ENCODE results near the gene ZNF136.
A peak's percentile ranks its signal among the peaks of the same experiment; 100 is the strongest.

The ZNF136 gene

GRCh38 chr19:12139885-12140544 is 22.9 kb upstream of the ZNF136 start, which contains the start of gene ZNF20:
Gene ZNF20 (minus strand): TSS chr19:12140350. CDS start chr19:12140182, 168 bp downstream.
- Histone ChIP-seq H3K27ac (replicated peaks; ENCODE audit: low read length) (peak within 1 kb of the TSS; percentile 83), H3K14ac (ENCODE audit: low read length) (no peak within 1 kb of the TSS), H3K18ac (ENCODE audit: low read length) (peak within 1 kb of the TSS; percentile 96), H3K27me3 (ENCODE audit: control insufficient read depth in 3 of 3, insufficient read depth in 3 of 3, low read depth in 1 of 3, low read length in 3 of 3) (no peaks in the 10 kb centered on the region), H3K4me1 (ENCODE audit: control insufficient read depth in 2 of 2, insufficient read depth in 1 of 2, low read depth in 1 of 2, low read length in 2 of 2) (peaks cover 7 to 8% of the 10 kb centered on the region in 2 donors), H2BK12ac (ENCODE audit: low read length) (no peak within 1 kb of the TSS), H4K91ac (ENCODE audit: low read depth, low read length, poor library complexity) (no peak within 1 kb of the TSS), H3K4me2 (ENCODE audit: insufficient read depth, low read length, poor library complexity, severe bottlenecking) (peak within 1 kb of the TSS; percentile 50), H2BK15ac (ENCODE audit: low read length) (no peak within 1 kb of the TSS), H3K23ac (ENCODE audit: low read depth, low read length, poor library complexity) (peak within 1 kb of the TSS; percentile 52), H2BK120ac (ENCODE audit: low read depth, low read length) (no peak within 1 kb of the TSS), H3K9ac (ENCODE audit: low read depth, low read length, poor library complexity) (peak within 1 kb of the TSS; percentile 87), H2AK5ac (ENCODE audit: low read depth, low read length) (peak within 1 kb of the TSS; percentile 58), H3K36me3 (replicated peaks in 1 of 2; ENCODE audit: control insufficient read depth in 2 of 2, insufficient read depth in 2 of 2, low read length in 2 of 2) (peaks cover 30 to 80% of the 10 kb centered on the region in 2 donors), H4K8ac (ENCODE audit: low read depth, low read length) (no peak within 1 kb of the TSS), H3K9me3 (replicated peaks in 1 of 2; ENCODE audit: control insufficient read depth in 2 of 2, insufficient read depth in 1 of 2, low read depth in 1 of 2, low read length in 2 of 2) (peaks cover 26 to 65% of the 10 kb centered on the region in 2 donors), H2AFZ (ENCODE audit: low read length) (peak within 1 kb of the TSS; percentile 90), H3K4me3 (ENCODE audit: low read length in 2 of 2) (peak within 1 kb of the TSS; percentile 87), H3K4ac (ENCODE audit: low read length) (peak within 1 kb of the TSS; percentile 58), H3K79me1 (ENCODE audit: low read depth, low read length) (no peaks in the 10 kb centered on the region), H2BK5ac (ENCODE audit: low read length) (peak within 1 kb of the TSS; percentile 21)
- DNase-seq (ENCODE audit: low spot score) = peak; percentile 91
- WGBS, 2 donors (ENCODE audit: extremely low coverage in 2 of 2, insufficient read length in 2 of 2, insufficient replicate concordance in 1 of 2) = no CpG with 5 or more reads among the region's 49 CpGs

- no peak overlapping the region for H2BK120ac ChIP-seq (ENCODE audit: low read depth, low read length)
- no peak overlapping the region for H2BK12ac ChIP-seq (ENCODE audit: low read length)
- no peak overlapping the region for H3K9ac ChIP-seq (ENCODE audit: low read depth, low read length, poor library complexity)
- H2AK5ac ChIP-seq (ENCODE audit: low read depth, low read length) = peak overlapping the region; percentile 58
- H3K4me1 ChIP-seq (ENCODE audit: control insufficient read depth in 2 of 2, insufficient read depth in 1 of 2, low read depth in 1 of 2, low read length in 2 of 2) = peaks cover 7 to 8% of the 10 kb centered on the region in 2 donors
- H3K4me3 ChIP-seq (ENCODE audit: low read length in 2 of 2) = peak overlapping the region in 1 of 2 donors; percentile 87
- no peak overlapping the region for H3K27ac ChIP-seq (replicated peaks; ENCODE audit: low read length)
- H3K9me3 ChIP-seq (replicated peaks in 1 of 2; ENCODE audit: control insufficient read depth in 2 of 2, insufficient read depth in 1 of 2, low read depth in 1 of 2, low read length in 2 of 2) = peaks cover 32 to 65% of the 10 kb centered on the region in 2 donors
- peak; percentile 72 for DNase-seq (ENCODE audit: low spot score)
- peak overlapping the region; percentile 72 for H3K18ac ChIP-seq (ENCODE audit: low read length)
- H2BK15ac ChIP-seq (ENCODE audit: low read length) = no peak overlapping the region
- H3K23ac ChIP-seq (ENCODE audit: low read depth, low read length, poor library complexity) = peak overlapping the region; percentile 52
- H4K8ac ChIP-seq (ENCODE audit: low read depth, low read length) = no peak overlapping the region
- H2BK5ac ChIP-seq (ENCODE audit: low read length) = peak overlapping the region; percentile 19
- peaks cover 33 to 80% of the 10 kb centered on the region in 2 donors for H3K36me3 ChIP-seq (replicated peaks in 1 of 2; ENCODE audit: control insufficient read depth in 2 of 2, insufficient read depth in 2 of 2, low read length in 2 of 2)
- H3K4me2 ChIP-seq (ENCODE audit: insufficient read depth, low read length, poor library complexity, severe bottlenecking) = peak overlapping the region; percentile 50
- H3K4ac ChIP-seq (ENCODE audit: low read length) = no peak overlapping the region
- no CpG with 5 or more reads among the region's 17 CpGs for WGBS, 2 donors (ENCODE audit: extremely low coverage in 2 of 2, insufficient read length in 2 of 2, insufficient replicate concordance in 1 of 2)
- H2AFZ ChIP-seq (ENCODE audit: low read length) = peak overlapping the region; percentile 90
- H3K79me1 ChIP-seq (ENCODE audit: low read depth, low read length) = no peaks in the 10 kb centered on the region
- H3K14ac ChIP-seq (ENCODE audit: low read length) = no peak overlapping the region
- H4K91ac ChIP-seq (ENCODE audit: low read depth, low read length, poor library complexity) = no peak overlapping the region
- H3K27me3 ChIP-seq (ENCODE audit: control insufficient read depth in 3 of 3, insufficient read depth in 3 of 3, low read depth in 1 of 3, low read length in 3 of 3) = no peaks in the 10 kb centered on the region
These were observed 22.1 kb upstream of the ZNF136 start for GRCh38 chr19:12140545-12141404.

GRCh38 chr19:12141405-12141736 is 21.5 kb upstream of the ZNF136 start:
- H2BK5ac ChIP-seq (ENCODE audit: low read length) = no peak overlapping the region
- peaks cover 37 to 80% of the 10 kb centered on the region in 2 donors for H3K36me3 ChIP-seq (replicated peaks in 1 of 2; ENCODE audit: control insufficient read depth in 2 of 2, insufficient read depth in 2 of 2, low read length in 2 of 2)
- no peak overlapping the region for H2BK15ac ChIP-seq (ENCODE audit: low read length)
- H2AFZ ChIP-seq (ENCODE audit: low read length) = no peak overlapping the region
- peaks cover 36 to 65% of the 10 kb centered on the region in 2 donors for H3K9me3 ChIP-seq (replicated peaks in 1 of 2; ENCODE audit: control insufficient read depth in 2 of 2, insufficient read depth in 1 of 2, low read depth in 1 of 2, low read length in 2 of 2)
- H2AK5ac ChIP-seq (ENCODE audit: low read depth, low read length) = no peak overlapping the region
- no peak overlapping the region for H3K23ac ChIP-seq (ENCODE audit: low read depth, low read length, poor library complexity)
- no peak overlapping the region for H3K14ac ChIP-seq (ENCODE audit: low read length)
- H3K4ac ChIP-seq (ENCODE audit: low read length) = no peak overlapping the region
- no peak overlapping the region for H4K91ac ChIP-seq (ENCODE audit: low read depth, low read length, poor library complexity)
- no peak overlapping the region for H3K18ac ChIP-seq (ENCODE audit: low read length)
- no peaks in the 10 kb centered on the region for H3K27me3 ChIP-seq (ENCODE audit: control insufficient read depth in 3 of 3, insufficient read depth in 3 of 3, low read depth in 1 of 3, low read length in 3 of 3)
- no peak overlapping the region for H2BK12ac ChIP-seq (ENCODE audit: low read length)
- H4K8ac ChIP-seq (ENCODE audit: low read depth, low read length) = no peak overlapping the region
- H3K4me2 ChIP-seq (ENCODE audit: insufficient read depth, low read length, poor library complexity, severe bottlenecking) = no peak overlapping the region
- no peaks in the 10 kb centered on the region for H3K79me1 ChIP-seq (ENCODE audit: low read depth, low read length)
- H3K4me1 ChIP-seq (ENCODE audit: control insufficient read depth in 2 of 2, insufficient read depth in 1 of 2, low read depth in 1 of 2, low read length in 2 of 2) = peaks cover 7 to 8% of the 10 kb centered on the region in 2 donors
- no peak overlapping the region for H3K9ac ChIP-seq (ENCODE audit: low read depth, low read length, poor library complexity)
- no peak overlapping the region for H2BK120ac ChIP-seq (ENCODE audit: low read depth, low read length)
- no CpG with 5 or more reads among the region's 10 CpGs for WGBS, 2 donors (ENCODE audit: extremely low coverage in 2 of 2, insufficient read length in 2 of 2, insufficient replicate concordance in 1 of 2)
- no peak overlapping the region for H3K4me3 ChIP-seq (ENCODE audit: low read length in 2 of 2)
- no peak for DNase-seq (ENCODE audit: low spot score)
- H3K27ac ChIP-seq (replicated peaks; ENCODE audit: low read length) = no peak overlapping the region

GRCh38 chr19:12145348-12145747 is 17.5 kb upstream of the ZNF136 start:
- Histone ChIP-seq H2BK120ac (ENCODE audit: low read depth, low read length) (no peak overlapping the region), H3K9me3 (replicated peaks in 1 of 2; ENCODE audit: control insufficient read depth in 2 of 2, insufficient read depth in 1 of 2, low read depth in 1 of 2, low read length in 2 of 2) (peaks cover 33 to 80% of the 10 kb centered on the region in 2 donors), H2BK15ac (ENCODE audit: low read length) (no peak overlapping the region), H3K23ac (ENCODE audit: low read depth, low read length, poor library complexity) (no peak overlapping the region), H2AFZ (ENCODE audit: low read length) (no peak overlapping the region), H3K18ac (ENCODE audit: low read length) (no peak overlapping the region), H3K27me3 (ENCODE audit: control insufficient read depth in 3 of 3, insufficient read depth in 3 of 3, low read depth in 1 of 3, low read length in 3 of 3) (no peaks in the 10 kb centered on the region), H3K4me1 (ENCODE audit: control insufficient read depth in 2 of 2, insufficient read depth in 1 of 2, low read depth in 1 of 2, low read length in 2 of 2) (peaks cover 7% of the 10 kb centered on the region in 2 donors), H3K4ac (ENCODE audit: low read length) (no peak overlapping the region), H2BK12ac (ENCODE audit: low read length) (no peak overlapping the region), H3K79me1 (ENCODE audit: low read depth, low read length) (no peaks in the 10 kb centered on the region), H2BK5ac (ENCODE audit: low read length) (no peak overlapping the region), H3K27ac (replicated peaks; ENCODE audit: low read length) (no peak overlapping the region), H4K91ac (ENCODE audit: low read depth, low read length, poor library complexity) (no peak overlapping the region), H3K14ac (ENCODE audit: low read length) (no peak overlapping the region), H3K36me3 (replicated peaks in 1 of 2; ENCODE audit: control insufficient read depth in 2 of 2, insufficient read depth in 2 of 2, low read length in 2 of 2) (peaks cover 37 to 91% of the 10 kb centered on the region in 2 donors), H3K4me2 (ENCODE audit: insufficient read depth, low read length, poor library complexity, severe bottlenecking) (no peak overlapping the region), H2AK5ac (ENCODE audit: low read depth, low read length) (no peak overlapping the region), H4K8ac (ENCODE audit: low read depth, low read length) (no peak overlapping the region), H3K4me3 (ENCODE audit: low read length in 2 of 2) (no peak overlapping the region), H3K9ac (ENCODE audit: low read depth, low read length, poor library complexity) (no peak overlapping the region)
- no peak for DNase-seq (ENCODE audit: low spot score)
- no CpG with 5 or more reads among the region's 8 CpGs for WGBS, 2 donors (ENCODE audit: extremely low coverage in 2 of 2, insufficient read length in 2 of 2, insufficient replicate concordance in 1 of 2)
